Kidney epithelial cell (primary cell): Measurements from ENCODE around the gene MACROD2. TPM values are rescaled to one million over a fixed set of nuclear protein-coding genes. Genes with fewer than 3 reads are reported as not detected.

ENCODE experiments used
- DNase-seq: peaks from one replicate; pipeline ENCODE4 v3.0.0-alpha.2; 2010; ENCODE audit warnings: low read depth
- H3K27me3 ChIP-seq: 2 replicates; pipeline ENCODE4 v1.6.0; 2011; ENCODE audit warnings: low read length; ENCODE audit not compliant: control insufficient read depth, insufficient read depth
- H3K36me3 ChIP-seq: 2 replicates; pipeline ENCODE4 v1.5.1; 2011; ENCODE audit warnings: low read length; ENCODE audit not compliant: control insufficient read depth, insufficient read depth
- H3K4me3 ChIP-seq: 2 replicates; pipeline ENCODE4 v1.5.1; 2011; ENCODE audit warnings: low read depth, mild to moderate bottlenecking, control low read depth, low read length
- total RNA-seq: library from RNA; depleted of rRNA; stranded (reverse); fragments of >200 nt; gene quantifications from 2 replicates; pipeline ENCODE4 v1.2.3, GENCODE V29; 2015
- TF ChIP-seq, protein P1 (sequence below): IDR thresholded peaks from 2 replicates; pipeline ENCODE4 v1.5.1; 2011; ENCODE audit warnings: mild to moderate bottlenecking, moderate library complexity, low read length, control low read depth, inconsistent platforms; ENCODE audit not compliant: insufficient read depth, poor library complexity, severe bottlenecking

MACROD2 gene
- total RNA-seq, 1 donor from 2014 or later: 0.79 TPM

DNA sequence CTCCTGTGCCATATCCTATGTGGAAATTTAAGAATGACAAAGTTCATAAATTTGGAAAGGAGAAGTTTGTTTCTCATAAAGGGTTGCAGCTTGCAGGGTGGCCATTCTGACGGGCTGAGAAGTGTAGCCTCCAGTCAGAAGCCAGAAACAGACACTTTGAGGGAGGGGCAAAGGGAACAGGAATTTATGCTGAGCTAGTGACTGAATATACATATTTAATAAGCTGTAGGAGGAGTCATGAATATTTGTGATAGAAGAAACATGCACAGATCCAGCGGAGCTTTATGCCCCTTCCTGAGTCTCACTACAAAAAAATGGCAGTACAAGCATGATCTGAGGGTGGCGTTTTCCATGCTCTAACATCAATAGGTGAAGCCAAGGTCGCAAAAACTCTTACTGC lies 1779.6 kb downstream of the MACROD2 start:
- H3K27me3 ChIP-seq: no peaks in the 10 kb centered on the region
- TF ChIP-seq, protein P1, sequence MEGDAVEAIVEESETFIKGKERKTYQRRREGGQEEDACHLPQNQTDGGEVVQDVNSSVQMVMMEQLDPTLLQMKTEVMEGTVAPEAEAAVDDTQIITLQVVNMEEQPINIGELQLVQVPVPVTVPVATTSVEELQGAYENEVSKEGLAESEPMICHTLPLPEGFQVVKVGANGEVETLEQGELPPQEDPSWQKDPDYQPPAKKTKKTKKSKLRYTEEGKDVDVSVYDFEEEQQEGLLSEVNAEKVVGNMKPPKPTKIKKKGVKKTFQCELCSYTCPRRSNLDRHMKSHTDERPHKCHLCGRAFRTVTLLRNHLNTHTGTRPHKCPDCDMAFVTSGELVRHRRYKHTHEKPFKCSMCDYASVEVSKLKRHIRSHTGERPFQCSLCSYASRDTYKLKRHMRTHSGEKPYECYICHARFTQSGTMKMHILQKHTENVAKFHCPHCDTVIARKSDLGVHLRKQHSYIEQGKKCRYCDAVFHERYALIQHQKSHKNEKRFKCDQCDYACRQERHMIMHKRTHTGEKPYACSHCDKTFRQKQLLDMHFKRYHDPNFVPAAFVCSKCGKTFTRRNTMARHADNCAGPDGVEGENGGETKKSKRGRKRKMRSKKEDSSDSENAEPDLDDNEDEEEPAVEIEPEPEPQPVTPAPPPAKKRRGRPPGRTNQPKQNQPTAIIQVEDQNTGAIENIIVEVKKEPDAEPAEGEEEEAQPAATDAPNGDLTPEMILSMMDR: no peak
- H3K4me3 ChIP-seq: no peak overlapping the region
- no peak for DNase-seq
- H3K36me3 ChIP-seq: no peaks in the 10 kb centered on the region

DNA sequence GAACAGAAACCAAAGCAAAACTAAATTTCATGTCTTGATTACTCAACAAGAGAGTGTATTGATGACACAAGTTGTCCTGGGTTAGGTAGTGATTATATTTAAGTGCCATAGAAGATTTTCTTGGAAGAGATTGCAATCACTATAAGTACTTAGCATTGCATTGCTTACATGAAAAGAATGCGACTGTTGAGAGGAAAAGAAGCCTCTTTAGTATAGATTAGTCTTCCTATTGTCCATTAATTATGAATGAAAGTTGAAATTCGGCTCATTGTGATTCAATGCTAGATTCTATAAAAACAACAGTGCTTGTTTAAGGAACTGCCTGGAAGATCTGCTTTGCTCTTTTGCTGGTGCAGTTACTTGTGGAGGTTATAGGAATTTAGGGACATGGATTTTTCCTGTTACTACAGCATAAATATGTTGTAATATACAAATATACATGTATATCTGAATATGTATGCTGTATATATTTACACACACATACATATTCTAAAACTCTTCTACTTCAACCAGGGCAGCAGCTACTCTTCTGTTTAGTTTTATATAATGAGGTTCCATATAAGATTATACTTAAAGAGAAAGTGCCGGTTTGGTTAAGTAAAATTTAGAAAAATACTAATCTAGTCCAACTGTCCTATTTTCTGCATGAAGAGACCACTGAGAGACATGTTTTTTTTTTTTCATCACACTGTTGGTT lies 1781.6 kb downstream of the MACROD2 start:
- no peak for DNase-seq
- TF ChIP-seq, protein P1: no peak
- Histone ChIP-seq H3K27me3 (no peaks in the 10 kb centered on the region), H3K4me3 (no peak overlapping the region), H3K36me3 (no peaks in the 10 kb centered on the region)

DNA sequence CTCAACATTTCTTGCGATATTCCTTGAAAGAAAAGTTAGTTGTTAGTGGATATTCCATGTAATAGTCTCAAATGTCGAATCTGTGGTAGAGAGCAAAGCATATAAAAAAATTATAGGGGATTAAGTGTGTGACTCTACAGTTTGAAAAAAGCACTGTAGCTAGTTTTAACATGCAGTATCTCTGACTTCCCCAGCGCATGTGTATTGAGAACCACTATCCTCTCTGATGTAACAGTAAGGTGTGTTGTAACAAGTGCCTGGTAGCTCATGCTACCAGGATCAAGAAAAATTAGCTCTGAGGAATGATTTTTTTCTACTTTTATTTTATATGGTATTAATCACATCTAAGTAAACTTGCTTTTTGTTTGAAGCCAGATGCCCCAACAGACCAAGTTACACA lies 1788.7 kb downstream of the MACROD2 start:
- TF ChIP-seq, protein P1: no peak

DNA sequence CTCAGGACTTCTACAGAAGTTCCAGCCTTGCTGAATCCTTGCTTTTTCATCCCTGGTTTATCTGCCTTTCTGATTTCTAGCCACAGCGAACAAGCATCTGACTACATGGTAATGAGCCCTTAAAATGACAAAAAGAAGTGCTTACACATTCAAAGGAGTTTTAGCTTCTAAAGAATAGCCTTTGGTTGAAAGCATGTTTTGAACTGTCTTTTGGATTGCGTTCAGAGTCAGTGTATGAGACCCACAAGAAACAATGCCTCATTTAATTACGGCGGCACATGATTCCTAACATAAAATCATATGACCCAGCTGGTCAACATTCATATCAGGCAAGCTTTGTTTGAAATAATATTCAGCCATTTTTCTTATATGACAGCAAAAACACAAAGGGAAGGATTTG lies 1793.8 kb downstream of the MACROD2 start:
- TF ChIP-seq, protein P1: no peak
- no peak for DNase-seq
- Histone ChIP-seq H3K36me3 (no peaks in the 10 kb centered on the region), H3K4me3 (no peak overlapping the region), H3K27me3 (no peaks in the 10 kb centered on the region)

More for the DNA sequence above, 1788.7 kb downstream of the MACROD2 start:
- no peaks in the 10 kb centered on the region for H3K27me3 ChIP-seq
- H3K4me3 ChIP-seq: no peak overlapping the region
- H3K36me3 ChIP-seq: no peaks in the 10 kb centered on the region
- DNase-seq: no peak

DNA sequence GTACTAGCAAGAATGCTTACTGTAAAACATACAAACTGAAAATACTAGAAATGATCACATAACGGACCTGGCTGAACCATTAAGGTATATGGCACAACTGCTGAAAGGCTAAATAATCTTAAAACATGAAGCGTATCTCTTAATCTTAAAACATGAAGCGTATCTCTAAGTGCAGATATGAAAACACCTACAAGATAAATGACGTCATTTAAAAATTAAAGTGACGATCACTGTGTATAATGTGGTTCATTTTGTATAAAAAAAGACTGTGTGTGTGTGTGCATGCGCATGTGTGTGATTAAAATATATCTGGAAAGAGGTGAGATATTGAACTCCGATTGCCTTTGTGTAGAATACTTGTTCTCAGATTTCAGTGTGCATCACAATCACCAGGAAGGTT lies 1797.5 kb downstream of the MACROD2 start:
- DNase-seq: no peak
- TF ChIP-seq, protein P1: no peak
- Histone ChIP-seq H3K4me3 (no peak overlapping the region), H3K27me3 (no peaks in the 10 kb centered on the region), H3K36me3 (no peaks in the 10 kb centered on the region)

DNA sequence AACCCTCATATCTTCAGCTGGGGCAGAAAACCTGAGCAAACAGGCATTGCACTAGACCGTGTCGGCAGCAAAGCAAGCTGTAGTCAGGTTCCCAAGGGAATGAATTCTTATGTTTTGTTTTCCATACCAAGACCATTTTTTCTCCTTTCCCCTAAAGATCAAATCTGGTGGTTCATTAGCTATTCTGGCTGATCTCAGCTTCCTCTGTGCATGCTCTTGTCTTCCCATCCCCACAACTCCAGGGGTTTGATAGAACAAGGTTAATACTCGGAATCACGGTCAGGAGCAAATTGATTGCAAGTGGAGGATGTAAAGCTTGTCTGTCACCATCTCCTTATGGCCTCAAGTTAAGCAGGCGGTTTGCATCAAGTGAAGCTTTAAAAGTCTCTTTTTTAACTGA lies 1799.1 kb downstream of the MACROD2 start:
- no peaks in the 10 kb centered on the region for H3K27me3 ChIP-seq
- no peak overlapping the region for H3K4me3 ChIP-seq
- TF ChIP-seq, protein P1: no peak
- DNase-seq: no peak
- no peaks in the 10 kb centered on the region for H3K36me3 ChIP-seq
